ENCODE data around the gene MTUS2.

DNA sequence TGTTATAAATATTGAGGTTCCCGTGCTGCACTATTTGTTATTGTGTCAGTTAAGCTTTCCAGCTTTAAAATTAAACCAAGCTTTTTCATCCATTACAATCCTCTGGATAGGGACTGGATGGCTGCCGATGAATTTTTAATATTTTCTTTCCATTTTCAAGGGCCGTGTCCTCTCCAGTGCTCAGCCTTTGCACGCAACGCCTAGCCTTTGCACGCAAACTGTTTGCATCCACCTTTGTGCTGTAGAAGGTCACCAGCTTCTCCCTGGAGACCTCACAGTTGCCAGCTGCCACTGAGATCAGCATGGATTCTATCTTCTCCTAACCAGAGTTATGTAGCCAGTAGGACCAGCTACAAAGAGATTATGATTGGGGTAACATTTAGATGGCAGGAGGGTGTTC, 534.9 kb downstream of the MTUS2 start:
- TF ChIP-seq, protein P1, sequence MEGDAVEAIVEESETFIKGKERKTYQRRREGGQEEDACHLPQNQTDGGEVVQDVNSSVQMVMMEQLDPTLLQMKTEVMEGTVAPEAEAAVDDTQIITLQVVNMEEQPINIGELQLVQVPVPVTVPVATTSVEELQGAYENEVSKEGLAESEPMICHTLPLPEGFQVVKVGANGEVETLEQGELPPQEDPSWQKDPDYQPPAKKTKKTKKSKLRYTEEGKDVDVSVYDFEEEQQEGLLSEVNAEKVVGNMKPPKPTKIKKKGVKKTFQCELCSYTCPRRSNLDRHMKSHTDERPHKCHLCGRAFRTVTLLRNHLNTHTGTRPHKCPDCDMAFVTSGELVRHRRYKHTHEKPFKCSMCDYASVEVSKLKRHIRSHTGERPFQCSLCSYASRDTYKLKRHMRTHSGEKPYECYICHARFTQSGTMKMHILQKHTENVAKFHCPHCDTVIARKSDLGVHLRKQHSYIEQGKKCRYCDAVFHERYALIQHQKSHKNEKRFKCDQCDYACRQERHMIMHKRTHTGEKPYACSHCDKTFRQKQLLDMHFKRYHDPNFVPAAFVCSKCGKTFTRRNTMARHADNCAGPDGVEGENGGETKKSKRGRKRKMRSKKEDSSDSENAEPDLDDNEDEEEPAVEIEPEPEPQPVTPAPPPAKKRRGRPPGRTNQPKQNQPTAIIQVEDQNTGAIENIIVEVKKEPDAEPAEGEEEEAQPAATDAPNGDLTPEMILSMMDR (IDR thresholded peaks at IDR 0.05), result no peak
- TF ChIP-seq EP300 (IDR thresholded peaks at IDR 0.05; ENCODE audit: low read depth) (no peak), POLR2AphosphoS5 (IDR thresholded peaks at IDR 0.05) (no peak)
